Lung (tissue), 12 donors: ENCODE data around the gene FIGNL2. TPM values are rescaled to one million over a fixed set of nuclear protein-coding genes. Genes with fewer than 3 reads are reported as not detected.
A peak's percentile ranks its signal among the peaks of the same experiment; 100 is the strongest.

Experiments
- ATAC-seq: fragments of 200-7000 bp; cut with Tn5 transposase; one replicate; pipeline ENCODE4 v1.9.1; 2020; ENCODE audit warnings: moderate number of reproducible peaks; ENCODE audit not compliant: insufficient read depth, low FRiP score
- DNase-seq, 3 donors: peaks; one replicate each; pipeline ENCODE4 v3.0.0-alpha.2; 2013 to 2017
- H3K27ac ChIP-seq, 2 donors: one replicate each; pipeline ENCODE4 v1.5.1; 2013; ENCODE audit warnings: mild to moderate bottlenecking in 2 of 2, moderate library complexity in 2 of 2, control low read depth in 1 of 2, inconsistent platforms in 1 of 2, low read depth in 1 of 2, low read length in 1 of 2
- H3K27me3 ChIP-seq, 3 donors: one replicate each; pipeline ENCODE4 v1.5.1; 2013; ENCODE audit warnings: low read length in 2 of 3; ENCODE audit not compliant: control insufficient read depth in 3 of 3, insufficient read depth in 3 of 3
- H3K36me3 ChIP-seq, 4 donors: one replicate each; pipeline ENCODE4 v1.5.1; 2013; ENCODE audit warnings: low read length in 4 of 4, mild to moderate bottlenecking in 1 of 4, moderate library complexity in 1 of 4; ENCODE audit not compliant: control insufficient read depth in 4 of 4, insufficient read depth in 4 of 4
- H3K4me1 ChIP-seq, 5 donors: one replicate each; pipeline ENCODE4 v1.5.1; 2013; ENCODE audit warnings: low read length in 5 of 5, mild to moderate bottlenecking in 2 of 5, moderate library complexity in 1 of 5; ENCODE audit not compliant: control insufficient read depth in 5 of 5, insufficient read depth in 5 of 5
- H3K4me3 ChIP-seq: one replicate; pipeline ENCODE4 v1.5.1; 2013; ENCODE audit warnings: mild to moderate bottlenecking, control low read depth, moderate library complexity
- H3K9ac ChIP-seq, 2 donors: one replicate each; pipeline ENCODE4 v1.5.1; 2013; ENCODE audit warnings: low read length in 2 of 2, control low read depth in 1 of 2; ENCODE audit not compliant: insufficient read depth in 1 of 2
- H3K9me3 ChIP-seq, 4 donors: one replicate each; pipeline ENCODE4 v1.5.1; 2013; ENCODE audit warnings: low read length in 3 of 4, mild to moderate bottlenecking in 1 of 4, moderate library complexity in 1 of 4; ENCODE audit not compliant: control insufficient read depth in 4 of 4, insufficient read depth in 3 of 4
- WGBS, 2 donors: extraction: QIAGEN DNeasy Blood & Tissue Kit; methylation state at CpG; one replicate each; pipeline ENCODE4 v1.1.7; 2013; 5-methylcytosine and 5-hydroxymethylcytosine counted together
- polyA plus RNA-seq, 2 donors: library from polyadenylated mRNA; stranded (reverse); fragments of 200-250 nt; gene quantifications; one replicate each; pipeline ENCODE4 v1.2.1, GENCODE V29; 2013
- total RNA-seq, 2 donors: library from RNA; depleted of rRNA in 1 of 2; stranded (reverse); fragments of >200 nt in 1 of 2; gene quantifications; one replicate each; pipeline ENCODE4 v1.2.1, GENCODE V29; 2014 to 2021
- TF ChIP-seq, protein P1 (sequence below): IDR thresholded peaks from 2 replicates; pipeline ENCODE4 v1.5.1; 2012; ENCODE audit warnings: mild to moderate bottlenecking; ENCODE audit errors: control extremely low read depth, extremely low read depth
- donor health status: control.
- donor health status: control.
- donor health status: Bipolar disorder and iron deficiency.
- donor health status: healthy.
- donor health status: DM: yes; HTN: yes; CAD: no.

The FIGNL2 gene
- total and polyA plus RNA-seq, 4 donors: 0.33 to 1.9 (median 0.80) TPM

DNA sequence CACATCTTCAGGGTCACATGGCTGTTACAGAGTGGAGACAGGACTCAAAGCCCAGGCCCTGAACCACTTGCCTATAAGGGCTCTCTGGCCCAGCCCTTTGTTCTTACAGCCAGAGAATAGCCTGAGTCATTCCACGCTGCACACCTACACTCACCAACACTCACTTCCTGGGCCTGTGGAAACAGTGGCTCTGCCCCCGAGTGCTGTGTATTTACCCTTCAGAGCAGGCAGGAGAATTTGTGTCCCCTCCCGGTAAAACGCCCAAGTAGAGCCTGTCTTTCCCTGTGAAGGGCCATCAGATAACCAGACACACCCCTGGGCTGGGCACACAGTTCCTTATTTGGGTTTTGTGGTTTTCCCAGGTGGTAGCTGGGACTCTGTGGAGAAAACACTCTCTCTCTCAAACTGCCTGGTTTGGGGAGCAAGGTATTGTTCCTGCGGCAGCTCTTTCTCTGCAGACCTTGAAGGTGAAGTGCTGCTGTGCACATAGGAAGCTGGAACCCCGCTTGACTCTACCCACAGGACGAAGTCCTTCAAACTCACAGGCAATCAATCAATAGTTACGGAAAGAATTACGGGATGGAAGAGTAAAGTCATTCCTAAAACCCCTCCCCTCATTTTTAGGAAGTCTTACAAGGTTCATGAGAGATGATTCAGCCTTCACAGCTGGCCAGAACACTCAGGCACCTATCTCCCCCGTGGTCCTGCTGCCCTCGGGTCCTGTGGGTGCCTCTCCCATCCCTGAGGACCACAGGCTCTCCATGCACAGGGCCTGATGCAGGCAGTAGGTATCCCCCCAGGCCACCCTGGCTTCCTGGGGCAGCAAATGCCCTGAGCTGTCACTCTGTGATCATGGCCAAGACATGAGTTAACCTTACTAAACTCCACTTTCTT lies 20.3 kb downstream of the FIGNL2 start:
- Histone ChIP-seq H3K36me3 (no peaks in the 10 kb centered on the region), H3K9ac (no peak overlapping the region), H3K4me3 (no peak overlapping the region), H3K4me1 (peaks cover 0 to 17% (median 0%) of the 10 kb centered on the region in 5 donors), H3K27ac (peak overlapping the region in 1 of 2 donors; percentile 38), H3K27me3 (no peaks in the 10 kb centered on the region), H3K9me3 (no peaks in the 10 kb centered on the region)
- peak in 1 of 3 donors; percentile 29 for DNase-seq
- ATAC-seq: peak; percentile 85
- WGBS, 2 donors: 20 to 41% methylated on average over 11 of the region's 11 CpGs
- TF ChIP-seq, protein P1, sequence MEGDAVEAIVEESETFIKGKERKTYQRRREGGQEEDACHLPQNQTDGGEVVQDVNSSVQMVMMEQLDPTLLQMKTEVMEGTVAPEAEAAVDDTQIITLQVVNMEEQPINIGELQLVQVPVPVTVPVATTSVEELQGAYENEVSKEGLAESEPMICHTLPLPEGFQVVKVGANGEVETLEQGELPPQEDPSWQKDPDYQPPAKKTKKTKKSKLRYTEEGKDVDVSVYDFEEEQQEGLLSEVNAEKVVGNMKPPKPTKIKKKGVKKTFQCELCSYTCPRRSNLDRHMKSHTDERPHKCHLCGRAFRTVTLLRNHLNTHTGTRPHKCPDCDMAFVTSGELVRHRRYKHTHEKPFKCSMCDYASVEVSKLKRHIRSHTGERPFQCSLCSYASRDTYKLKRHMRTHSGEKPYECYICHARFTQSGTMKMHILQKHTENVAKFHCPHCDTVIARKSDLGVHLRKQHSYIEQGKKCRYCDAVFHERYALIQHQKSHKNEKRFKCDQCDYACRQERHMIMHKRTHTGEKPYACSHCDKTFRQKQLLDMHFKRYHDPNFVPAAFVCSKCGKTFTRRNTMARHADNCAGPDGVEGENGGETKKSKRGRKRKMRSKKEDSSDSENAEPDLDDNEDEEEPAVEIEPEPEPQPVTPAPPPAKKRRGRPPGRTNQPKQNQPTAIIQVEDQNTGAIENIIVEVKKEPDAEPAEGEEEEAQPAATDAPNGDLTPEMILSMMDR: no peak

DNA sequence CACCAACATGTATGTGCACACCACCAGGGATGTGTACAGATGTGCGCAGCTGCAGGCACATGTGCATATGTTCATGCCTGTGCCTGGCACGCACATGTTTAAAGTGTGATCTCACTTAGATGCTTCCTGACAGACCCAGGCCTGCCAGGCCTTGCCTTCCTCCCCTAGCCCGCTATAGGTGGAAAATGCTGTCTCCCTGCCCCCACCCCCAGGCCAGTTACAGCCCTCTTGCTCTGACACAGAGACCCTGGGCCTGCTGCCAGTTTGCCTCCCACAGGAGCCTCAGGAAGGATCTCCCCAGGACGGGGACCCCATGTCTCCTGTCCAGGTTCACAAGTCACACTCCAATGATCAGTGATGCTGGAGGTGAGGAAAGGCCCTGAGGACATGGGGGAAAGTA lies 21.6 kb downstream of the FIGNL2 start:
- no peaks in the 10 kb centered on the region for H3K9me3 ChIP-seq
- 81 to 83% methylated on average over 4 of the region's 4 CpGs for WGBS, 2 donors
- peaks cover 0 to 15% (median 0%) of the 10 kb centered on the region in 5 donors for H3K4me1 ChIP-seq
- DNase-seq: no peak
- H3K9ac ChIP-seq: no peak overlapping the region
- no peak overlapping the region for H3K27ac ChIP-seq
- H3K27me3 ChIP-seq: no peaks in the 10 kb centered on the region
- peaks cover 0 to 2% (median 0%) of the 10 kb centered on the region in 4 donors for H3K36me3 ChIP-seq
- no peak overlapping the region for H3K4me3 ChIP-seq
- TF ChIP-seq, protein P1: no peak
- no peak for ATAC-seq

- H3K9me3 ChIP-seq: no peaks in the 10 kb centered on the region
- no peak overlapping the region for H3K4me3 ChIP-seq
- H3K36me3 ChIP-seq: peaks cover 0 to 2% (median 0%) of the 10 kb centered on the region in 4 donors
- no peak overlapping the region for H3K9ac ChIP-seq
- DNase-seq: no peak
- H3K4me1 ChIP-seq: peaks cover 0 to 13% (median 0%) of the 10 kb centered on the region in 5 donors
- WGBS, 2 donors: 92 to 93% methylated on average over 5 of the region's 5 CpGs
- no peak overlapping the region for H3K27ac ChIP-seq
- TF ChIP-seq, protein P1: no peak
- ATAC-seq: no peak
- no peaks in the 10 kb centered on the region for H3K27me3 ChIP-seq
Measured at GRCh38 chr12:51825216-51825615, 23.3 kb downstream of the FIGNL2 start.
